HepG2 (cell line): Measurements from ENCODE around the gene STMN3. TPM values are rescaled to one million over a fixed set of nuclear protein-coding genes. Genes with fewer than 3 reads are reported as not detected.

Experiments
- CEBPB ChIP-seq: IDR thresholded peaks from 2 replicates; pipeline ENCODE4 v1.6.1; 2011; ENCODE audit warnings: low read depth, low read length, improper control_type of control experiment, borderline replicate concordance
- E2F5 ChIP-seq: sonication (generic); formaldehyde crosslinking; conservative IDR thresholded peaks from 2 replicates; pipeline ENCODE4 v1.4.0; 2020; ENCODE audit warnings: missing genetic modification reagents
- EP300 ChIP-seq, 3 experiments: sonication (generic) in 1 of 3; formaldehyde crosslinking in 1 of 3; IDR thresholded peaks; 2 replicates each; pipeline versions ENCODE4 v1.5.1 to v1.6.1; 2011 to 2020; ENCODE audit warnings: low read depth in 2 of 3, low read length in 2 of 3, borderline replicate concordance in 1 of 3, improper control_type of control experiment in 1 of 3, mild to moderate bottlenecking in 1 of 3, missing genetic modification reagents in 1 of 3, moderate library complexity in 1 of 3
- FLYWCH1 ChIP-seq: sonication (generic); formaldehyde crosslinking; IDR thresholded peaks from 2 replicates; pipeline ENCODE4 v1.8.1; 2023; ENCODE audit warnings: mild to moderate bottlenecking, missing genetic modification reagents
- HOXA5 ChIP-seq: sonication (generic); formaldehyde crosslinking; IDR thresholded peaks from 2 replicates; pipeline ENCODE4 v1.4.0; 2020; ENCODE audit warnings: missing genetic modification reagents
- ISL2 ChIP-seq: sonication (generic); formaldehyde crosslinking; IDR thresholded peaks from 2 replicates; pipeline ENCODE4 v1.5.0; 2020; ENCODE audit warnings: missing genetic modification reagents
- JUND ChIP-seq: sonication (generic); formaldehyde crosslinking; IDR thresholded peaks from 2 replicates; pipeline ENCODE4 v1.8.0; 2022; ENCODE audit warnings: mild to moderate bottlenecking, missing genetic modification reagents
- KLF16 ChIP-seq, 2 experiments: sonication (generic) in 1 of 2; formaldehyde crosslinking in 1 of 2; IDR thresholded peaks; 2 replicates each; pipeline versions ENCODE4 v1.6.1 to v1.8.0; 2016 to 2023; ENCODE audit warnings: missing genetic modification reagents in 2 of 2, missing compliant biosample characterization in 1 of 2
- MIXL1 ChIP-seq: IDR thresholded peaks from 2 replicates; pipeline ENCODE4 v1.6.1; 2016
- PPARG ChIP-seq: conservative IDR thresholded peaks from 2 replicates; pipeline ENCODE4 v1.6.1; 2016; ENCODE audit warnings: missing biosample characterization, missing genetic modification reagents
- SOX6 ChIP-seq, 2 experiments: fragments of 450-650 bp in 1 of 2; sonication (generic) in 1 of 2; formaldehyde crosslinking in 1 of 2; IDR thresholded peaks; 2 replicates each; pipeline versions ENCODE4 v1.4.0 to v1.6.1; 2017 to 2020; ENCODE audit warnings: antibody characterized with exemption in 1 of 2, mild to moderate bottlenecking in 1 of 2, missing genetic modification reagents in 1 of 2
- THYN1 ChIP-seq: sonication (generic); formaldehyde crosslinking; IDR thresholded peaks from 2 replicates; pipeline ENCODE4 v1.8.1; 2023; ENCODE audit warnings: low read depth, mild to moderate bottlenecking, moderate library complexity, missing genetic modification reagents, borderline replicate concordance
- ZBTB20 ChIP-seq: sonication (generic); formaldehyde crosslinking; IDR thresholded peaks from 2 replicates; pipeline ENCODE4 v1.8.1; 2023; ENCODE audit warnings: missing genetic modification reagents, low read depth, mild to moderate bottlenecking, borderline replicate concordance
- ZNF17 ChIP-seq: sonication (generic); formaldehyde crosslinking; IDR thresholded peaks from 2 replicates; pipeline ENCODE4 v1.5.0; 2020; ENCODE audit warnings: mild to moderate bottlenecking, missing genetic modification reagents
- ZNF276 ChIP-seq: sonication (generic); formaldehyde crosslinking; IDR thresholded peaks from 2 replicates; pipeline ENCODE4 v1.4.0; 2020; ENCODE audit warnings: mild to moderate bottlenecking, low read depth, missing genetic modification reagents
- ZNF30 ChIP-seq: sonication (generic); formaldehyde crosslinking; IDR thresholded peaks from 2 replicates; pipeline ENCODE4 v1.5.0; 2020; ENCODE audit warnings: mild to moderate bottlenecking, missing genetic modification reagents
- ZNF567 ChIP-seq: sonication (generic); formaldehyde crosslinking; IDR thresholded peaks from 2 replicates; pipeline ENCODE4 v1.8.1; 2023; ENCODE audit warnings: mild to moderate bottlenecking, missing genetic modification reagents, borderline replicate concordance
- ZNF615 ChIP-seq: sonication (generic); formaldehyde crosslinking; IDR thresholded peaks from 2 replicates; pipeline ENCODE4 v1.5.0; 2020; ENCODE audit warnings: mild to moderate bottlenecking, missing genetic modification reagents, borderline replicate concordance
- ZNF687 ChIP-seq: sonication (generic); formaldehyde crosslinking; IDR thresholded peaks from 2 replicates; pipeline ENCODE4 v1.5.1; 2020; ENCODE audit warnings: mild to moderate bottlenecking, missing genetic modification reagents, moderate library complexity
- ZNF749 ChIP-seq: sonication (generic); formaldehyde crosslinking; IDR thresholded peaks from 2 replicates; pipeline ENCODE4 v1.8.0; 2022; ENCODE audit warnings: mild to moderate bottlenecking, missing genetic modification reagents, moderate library complexity, borderline replicate concordance
- polyA plus RNA-seq, 8 experiments: library from polyadenylated mRNA; depleted of rRNA in 3 of 8; stranded (reverse) in 7 of 8; unstranded in 1 of 8; fragments of >200 nt; fragmentation: Illumina TruSeq in 4 of 8; extraction: Trizol in 4 of 8; gene quantifications; 2 replicates each; pipeline versions ENCODE4 v1.2.1 to v1.2.3, GENCODE V29; 2011 to 2016; ENCODE audit warnings: low read depth in 4 of 8, missing spikeins in 1 of 8, mixed read lengths in 1 of 8; ENCODE audit not compliant: insufficient read depth in 1 of 8
- total RNA-seq, 5 experiments: library from RNA; depleted of rRNA; stranded (reverse); fragments of >200 nt; fragmentation: Illumina TruSeq; extraction: Trizol; gene quantifications; 2 replicates each; pipeline ENCODE4 v1.2.3, GENCODE V29; 2016; ENCODE audit warnings: low read depth in 1 of 5
- TF ChIP-seq, protein P1 (sequence below): sonication (generic); formaldehyde crosslinking; IDR thresholded peaks from 2 replicates; pipeline ENCODE4 v1.5.1; 2020; ENCODE audit warnings: missing genetic modification reagents, mild to moderate bottlenecking, borderline replicate concordance

The STMN3 gene
- total and polyA plus RNA-seq, 2 of the 13 experiments (the other 11 are each of a cell fraction or from before 2014, with no cell fraction given), result 21.0 to 48.3 TPM

- TF ChIP-seq E2F5 (CRISPR knock-in tag) (0 out of 2 replicates have a peak, but pooled peaks have one; percentile 47), ZNF276 (no peak), ISL2 (CRISPR knock-in tag) (no peak), CEBPB (no peak), KLF16 (CRISPR knock-in tag; IDR thresholded peaks at IDR 0.05) (peak in 1 of 2 experiments; percentile 66; a peak in 1 of 4 replicates), SOX6 (IDR thresholded peaks at IDR 0.05) (no peak), SOX6 (CRISPR knock-in tag; IDR thresholded peaks at IDR 0.05) (0 out of 2 replicates have a peak, but pooled peaks have one; percentile 5), PPARG (CRISPR knock-in tag) (no peak; the same call in 1 of the 2 replicates), FLYWCH1 (CRISPR knock-in tag) (no peak), JUND (CRISPR knock-in tag) (0 out of 2 replicates have a peak, but pooled peaks have one; percentile 27), ZNF567 (CRISPR knock-in tag) (no peak), HOXA5 (no peak), ZBTB20 (CRISPR knock-in tag) (no peak), THYN1 (CRISPR knock-in tag) (no peak), ZNF615 (CRISPR knock-in tag) (no peak), EP300 (IDR thresholded peaks at IDR 0.05; ENCODE audit: low read depth in 2 of 2, low read length in 2 of 2) (no peak), EP300 (CRISPR knock-in tag; IDR thresholded peaks at IDR 0.05; ENCODE audit: borderline replicate concordance) (no peak), ZNF17 (CRISPR knock-in tag) (no peak), ZNF30 (CRISPR knock-in tag) (no peak), MIXL1 (CRISPR knock-in tag) (peak; percentile 24; the same call in 1 of the 2 replicates), ZNF749 (CRISPR knock-in tag) (peak; percentile 30; the same call in 1 of the 2 replicates), ZNF687 (CRISPR knock-in tag) (peak; percentile 83)
- TF ChIP-seq, protein P1, sequence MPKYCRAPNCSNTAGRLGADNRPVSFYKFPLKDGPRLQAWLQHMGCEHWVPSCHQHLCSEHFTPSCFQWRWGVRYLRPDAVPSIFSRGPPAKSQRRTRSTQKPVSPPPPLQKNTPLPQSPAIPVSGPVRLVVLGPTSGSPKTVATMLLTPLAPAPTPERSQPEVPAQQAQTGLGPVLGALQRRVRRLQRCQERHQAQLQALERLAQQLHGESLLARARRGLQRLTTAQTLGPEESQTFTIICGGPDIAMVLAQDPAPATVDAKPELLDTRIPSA (CRISPR knock-in tag), result no peak
Observed at GRCh38 chr20:63641792-63642523, 11.3 kb downstream of the STMN3 start (continued).
